H9 (cell line): Measurements from ENCODE around the gene MIA3. TPM values are rescaled to one million over a fixed set of nuclear protein-coding genes. Genes with fewer than 3 reads are reported as not detected.

ENCODE experiments used
- DNase-seq: peaks from one replicate; pipeline ENCODE4 v3.0.0-alpha.2; 2017
- H2AFZ ChIP-seq: one replicate; pipeline ENCODE4 v1.6.1; 2013; ENCODE audit warnings: mild to moderate bottlenecking, low read length, control low read depth, moderate library complexity
- H2AK5ac ChIP-seq: 2 replicates; pipeline ENCODE4 v1.6.1; 2013; ENCODE audit warnings: low read length, control low read depth, mixed read lengths; ENCODE audit not compliant: insufficient read length
- H2BK120ac ChIP-seq: one replicate; pipeline ENCODE4 v1.6.1; 2013; ENCODE audit warnings: low read depth, mild to moderate bottlenecking, low read length, control low read depth, inconsistent platforms; ENCODE audit not compliant: poor library complexity, severe bottlenecking
- H2BK12ac ChIP-seq: 2 replicates; pipeline ENCODE4 v1.6.1; 2013; ENCODE audit warnings: low read length, control low read depth, mixed read lengths, low read depth; ENCODE audit not compliant: insufficient read length
- H2BK15ac ChIP-seq: 2 replicates; pipeline ENCODE4 v1.6.1; 2013; ENCODE audit warnings: low read depth, low read length, control low read depth
- H2BK20ac ChIP-seq: one replicate; pipeline ENCODE4 v1.6.1; 2013; ENCODE audit warnings: low read depth, mild to moderate bottlenecking, low read length, control low read depth, inconsistent platforms; ENCODE audit not compliant: poor library complexity, severe bottlenecking
- H2BK5ac ChIP-seq: 2 replicates; pipeline ENCODE4 v1.6.1; 2013; ENCODE audit warnings: low read length, control low read depth, mixed read lengths; ENCODE audit not compliant: insufficient read length
- H3K14ac ChIP-seq: 2 replicates; pipeline ENCODE4 v1.6.1; 2013; ENCODE audit warnings: low read length, control low read depth; ENCODE audit not compliant: insufficient read depth
- H3K18ac ChIP-seq: 2 replicates; pipeline ENCODE4 v1.6.1; 2013; ENCODE audit warnings: low read depth, mild to moderate bottlenecking, mixed read lengths, low read length, control low read depth; ENCODE audit not compliant: insufficient read length
- H3K23ac ChIP-seq: 2 replicates; pipeline ENCODE4 v1.6.1; 2013; ENCODE audit warnings: low read length, control low read depth, mixed read lengths, low read depth; ENCODE audit not compliant: insufficient read length
- H3K23me2 ChIP-seq: 2 replicates; pipeline ENCODE4 v1.6.1; 2013; ENCODE audit warnings: low read depth, mild to moderate bottlenecking, mixed read lengths, low read length, control low read depth; ENCODE audit not compliant: insufficient read length, poor library complexity, severe bottlenecking
- H3K27ac ChIP-seq: 2 replicates; pipeline ENCODE4 v1.5.1; 2013; ENCODE audit warnings: low read length, control low read depth, mixed read lengths, low read depth; ENCODE audit not compliant: insufficient read length
- H3K27me3 ChIP-seq: 2 replicates; pipeline ENCODE4 v1.6.1; 2013; ENCODE audit warnings: low read length, control low read depth, inconsistent platforms; ENCODE audit not compliant: insufficient read depth
- H3K4ac ChIP-seq: 2 replicates; pipeline ENCODE4 v1.6.1; 2013; ENCODE audit warnings: low read depth, mild to moderate bottlenecking, control low read depth, inconsistent platforms, low read length, moderate library complexity
- H3K4me1 ChIP-seq: 2 replicates; pipeline ENCODE4 v1.6.1; 2013; ENCODE audit warnings: low read length, control low read depth, inconsistent platforms; ENCODE audit not compliant: insufficient read depth
- H3K4me2 ChIP-seq: 2 replicates; pipeline ENCODE4 v1.6.1; 2013; ENCODE audit warnings: low read length, control low read depth, mixed read lengths; ENCODE audit not compliant: insufficient read length, insufficient read depth
- H3K56ac ChIP-seq: 2 replicates; pipeline ENCODE4 v1.6.1; 2013; ENCODE audit warnings: low read depth, mild to moderate bottlenecking, mixed read lengths, low read length, control low read depth; ENCODE audit not compliant: insufficient read length
- H3K79me1 ChIP-seq: 2 replicates; pipeline ENCODE4 v1.6.1; 2013; ENCODE audit warnings: low read depth, mild to moderate bottlenecking, moderate library complexity, low read length, control low read depth, inconsistent platforms; ENCODE audit not compliant: insufficient read depth, poor library complexity, severe bottlenecking
- H3K79me2 ChIP-seq: 2 replicates; pipeline ENCODE4 v1.6.1; 2013; ENCODE audit warnings: low read length, control low read depth, inconsistent platforms; ENCODE audit not compliant: insufficient read depth
- H3K9ac ChIP-seq: 2 replicates; pipeline ENCODE4 v1.6.1; 2013; ENCODE audit warnings: low read length, control low read depth, mixed read lengths; ENCODE audit not compliant: insufficient read length; ENCODE audit errors: extremely low read depth
- H3K9me3 ChIP-seq: one replicate; pipeline ENCODE4 v1.6.1; 2013; ENCODE audit warnings: low read depth, low read length, inconsistent platforms; ENCODE audit not compliant: control insufficient read depth
- H3T11ph ChIP-seq: one replicate; pipeline ENCODE4 v1.6.1; 2013; ENCODE audit warnings: mild to moderate bottlenecking, low read length, control low read depth, inconsistent platforms
- H4K20me1 ChIP-seq: one replicate; pipeline ENCODE4 v1.6.1; 2013; ENCODE audit not compliant: control insufficient read depth, insufficient read length, insufficient read depth
- H4K5ac ChIP-seq: 2 replicates; pipeline ENCODE4 v1.6.1; 2013; ENCODE audit warnings: low read depth, mild to moderate bottlenecking, mixed read lengths, low read length, control low read depth; ENCODE audit not compliant: insufficient read length
- H4K8ac ChIP-seq: replicated peaks from 2 replicates; pipeline ENCODE4 v1.6.1; 2013; ENCODE audit warnings: low read length, control low read depth, mixed read lengths, low read depth; ENCODE audit not compliant: insufficient read length
- H4K91ac ChIP-seq: 2 replicates; pipeline ENCODE4 v1.6.1; 2013; ENCODE audit warnings: low read depth, mild to moderate bottlenecking, moderate library complexity, mixed read lengths, low read length, control low read depth; ENCODE audit not compliant: insufficient read length
- H3K27ac Mint-ChIP-seq, 3 experiments: 2 replicates in 2 of 3; 3 replicates in 1 of 3; pipeline ENCODE4 v1.8.0; 2020 to 2021; ENCODE audit warnings: mixed read lengths in 3 of 3, mild to moderate bottlenecking in 1 of 3, moderate library complexity in 1 of 3
- H3K27me3 Mint-ChIP-seq: 2 replicates; pipeline ENCODE4 v1.8.0; 2021; ENCODE audit warnings: low read depth, mild to moderate bottlenecking, moderate library complexity, mixed read lengths
- H3K36me3 Mint-ChIP-seq, 3 experiments: 2 replicates in 2 of 3; 3 replicates in 1 of 3; pipeline ENCODE4 v1.8.0; 2020 to 2021; ENCODE audit warnings: low read depth in 3 of 3, mixed read lengths in 3 of 3; ENCODE audit not compliant: insufficient read depth in 1 of 3
- H3K4me1 Mint-ChIP-seq, 2 experiments: 2 replicates each; pipeline ENCODE4 v1.8.0; 2020; ENCODE audit warnings: mixed read lengths in 2 of 2
- H3K4me3 Mint-ChIP-seq, 2 experiments: 2 replicates in 1 of 2; 3 replicates in 1 of 2; pipeline ENCODE4 v1.8.0; 2020 to 2021; ENCODE audit warnings: mild to moderate bottlenecking in 2 of 2, mixed read lengths in 2 of 2, moderate library complexity in 1 of 2
- H3K9me3 Mint-ChIP-seq, 2 experiments: 2 replicates in 1 of 2; 3 replicates in 1 of 2; pipeline ENCODE4 v1.8.0; 2020; ENCODE audit warnings: mild to moderate bottlenecking in 2 of 2, mixed read lengths in 2 of 2, moderate library complexity in 1 of 2
- CTCF ChIP-seq: fragments of 200-600 bp; sonication (generic); conservative IDR thresholded peaks from 3 replicates; pipeline ENCODE4 v1.8.0; 2021; ENCODE audit warnings: antibody characterized with exemption, mild to moderate bottlenecking
- WGBS: extraction: QIAGEN DNeasy Blood & Tissue Kit; methylation state at CpG from one replicate; pipeline ENCODE4 v1.1.7; 2013; ENCODE audit warnings: missing lambda C conversion rate, low lambda C conversion rate, mixed read lengths; ENCODE audit not compliant: insufficient read length; ENCODE audit errors: extremely low coverage; 5-methylcytosine and 5-hydroxymethylcytosine counted together
- total RNA-seq: library from RNA; stranded (reverse); gene quantifications from 2 replicates; pipeline ENCODE4 v1.2.1, GENCODE V29; 2021

MIA3 gene
- total RNA-seq, 1 experiment from 2014 or later = 55.5 TPM

DNA sequence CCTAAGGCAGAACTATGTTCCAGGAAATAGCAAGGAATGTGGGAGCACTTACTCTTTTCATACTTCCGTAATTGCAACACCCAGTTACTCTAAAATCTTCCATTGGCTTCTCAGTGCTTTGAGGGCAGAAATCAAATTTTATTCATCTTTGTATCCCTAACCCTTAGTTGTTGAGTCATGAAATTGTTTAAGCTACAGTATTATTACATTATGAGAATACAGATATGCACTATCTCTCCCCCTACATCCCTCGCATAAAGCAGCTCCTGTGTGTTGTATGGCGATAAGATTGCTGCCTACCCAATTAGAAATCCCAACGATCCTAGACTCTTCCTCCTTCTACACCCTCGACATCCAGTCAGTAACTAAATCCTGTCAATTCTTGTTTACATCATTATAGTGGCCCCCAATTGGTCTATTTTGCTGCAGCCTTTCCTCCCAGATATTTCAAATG is 91.8 kb downstream of the MIA3 start:
- peaks cover 0 to 14% of the 10 kb centered on the region in 2 experiments for H3K9me3 Mint-ChIP-seq
- TF ChIP-seq CTCF = no peak
- no peak overlapping the region for H3T11ph ChIP-seq
- no peak overlapping the region for H4K8ac ChIP-seq
- H3K18ac ChIP-seq = no peak overlapping the region
- H3K9me3 ChIP-seq = no peaks in the 10 kb centered on the region
- no peak overlapping the region for H2AK5ac ChIP-seq
- H2BK15ac ChIP-seq = no peak overlapping the region
- H3K79me2 ChIP-seq = peaks cover 10% of the 10 kb centered on the region; the same call in 1 of the 2 replicates
- H2BK120ac ChIP-seq = no peak overlapping the region
- H3K23ac ChIP-seq = no peak overlapping the region
- peaks cover 14 to 15% of the 10 kb centered on the region in 2 experiments for H3K4me1 Mint-ChIP-seq
- H3K36me3 Mint-ChIP-seq = peaks cover 16 to 31% (median 21%) of the 10 kb centered on the region in 3 experiments
- no peak overlapping the region for H3K56ac ChIP-seq
- H3K4me2 ChIP-seq = no peak overlapping the region
- no peak overlapping the region for H3K4ac ChIP-seq
- no peak overlapping the region for H2AFZ ChIP-seq
- H2BK20ac ChIP-seq = no peak overlapping the region
- no peak overlapping the region for H2BK5ac ChIP-seq
- H3K27me3 ChIP-seq = no peaks in the 10 kb centered on the region
- no peak overlapping the region for H3K14ac ChIP-seq
- peak overlapping the region in 2 of 3 experiments; percentile 2 to 20; a peak in 2 of 7 replicates for H3K27ac Mint-ChIP-seq
- no peak overlapping the region for H4K5ac ChIP-seq
- no peak overlapping the region for H3K9ac ChIP-seq
- no peak overlapping the region for H2BK12ac ChIP-seq
- peaks cover 5% of the 10 kb centered on the region for H3K23me2 ChIP-seq
- H3K79me1 ChIP-seq = peaks cover 2% of the 10 kb centered on the region
- DNase-seq = no peak
- no peaks in the 10 kb centered on the region for H3K27me3 Mint-ChIP-seq
- H4K91ac ChIP-seq = no peak overlapping the region
- H4K20me1 ChIP-seq = no peaks in the 10 kb centered on the region
- peak overlapping the region; percentile 19 to 88; a peak in 3 of 5 replicates for H3K4me3 Mint-ChIP-seq
- no peaks in the 10 kb centered on the region for H3K4me1 ChIP-seq
- whole genome bisulfite sequencing = no CpG with 5 or more reads among the region's 5 CpGs
- H3K27ac ChIP-seq = no peak overlapping the region
